ENCODE results near the gene GET3. TPM values are rescaled to one million over a fixed set of nuclear protein-coding genes. Genes with fewer than 3 reads are reported as not detected.

Gene GET3
- total RNA-seq, 2 experiments from 2014 or later, result 67.2 to 68.3 TPM

Small RNA genes within 50 kb of the gene (microRNA-seq; reads per million reads assigned to microRNA genes)
- gene MIR5684 (ENCODE audit: borderline microRNAs expressed, borderline replicate concordance), result not detected

Other genes with a start within 250 kb of the GET3 start
- 10 to 100 TPM; 11.1 to 12.1 TPM for gene ZNF564, start 186.0 kb upstream of the GET3 start, total RNA-seq
- 10 to 100 TPM; 15.1 to 15.8 TPM for gene ZNF490, start 126.7 kb upstream of the GET3 start, total RNA-seq
- 10 to 100 TPM; 31.3 to 37.3 TPM for gene ZNF791, start 126.6 kb upstream of the GET3 start, total RNA-seq
- 100 to 1,000 TPM; 130 to 143 TPM for gene MAN2B1, start 70.8 kb upstream of the GET3 start, total RNA-seq
- gene WDR83, start 70.7 kb upstream of the GET3 start, total RNA-seq, result 10 to 100 TPM; 14.4 to 19.6 TPM
- 100 to 1,000 TPM in 1 of 2 experiments, 10 to 100 TPM in 1; 89.9 to 102 TPM for gene DHPS, start 55.6 kb upstream of the GET3 start, total RNA-seq
- gene GNG14, start 49.5 kb upstream of the GET3 start, total RNA-seq, result not detected
- 1 to 10 TPM; 5.3 to 5.9 TPM for gene FBXW9, start 40.9 kb upstream of the GET3 start, total RNA-seq
- 10 to 100 TPM; 80.5 to 90.7 TPM for gene TNPO2, start 13.6 kb upstream of the GET3 start, total RNA-seq
- gene TRIR, start 2.8 kb upstream of the GET3 start, total RNA-seq, result 100 to 1,000 TPM; 222 to 226 TPM
- gene BEST2, start 14.3 kb downstream of the GET3 start, total RNA-seq, result not detected
- 10 to 100 TPM; 13.9 to 14.0 TPM for gene HOOK2, start 38.1 kb downstream of the GET3 start, total RNA-seq
- 10 to 100 TPM; 66.7 to 78.4 TPM for gene JUNB, start 54.0 kb downstream of the GET3 start, total RNA-seq
- 100 to 1,000 TPM; 274 to 288 TPM for gene PRDX2, start 64.3 kb downstream of the GET3 start, total RNA-seq
- gene THSD8, start 64.6 kb downstream of the GET3 start, total RNA-seq, result 10 to 100 TPM; 27.0 to 31.1 TPM
- 10 to 100 TPM; 34.9 to 39.3 TPM for gene RNASEH2A, start 69.1 kb downstream of the GET3 start, total RNA-seq
- not detected for gene RTBDN, start 97.1 kb downstream of the GET3 start, total RNA-seq
- under 1 TPM; 0.35 to 0.67 TPM for gene MAST1, start 101.0 kb downstream of the GET3 start, total RNA-seq
- gene DNASE2, start 144.0 kb downstream of the GET3 start, total RNA-seq, result 10 to 100 TPM; 28.8 to 30.0 TPM
- gene KLF1, start 149.7 kb downstream of the GET3 start, total RNA-seq, result under 1 TPM in 1 of 2 experiments, not detected in 1; 0.20 TPM
- gene GCDH, start 153.7 kb downstream of the GET3 start, total RNA-seq, result 10 to 100 TPM; 35.4 to 41.7 TPM
- gene SYCE2, start 181.8 kb downstream of the GET3 start, total RNA-seq, result 1 to 10 TPM; 3.2 to 4.5 TPM
- 10 to 100 TPM; 85.7 to 90.6 TPM for gene FARSA, start 196.2 kb downstream of the GET3 start, total RNA-seq
- gene CALR, start 201.1 kb downstream of the GET3 start, total RNA-seq, result 100 to 1,000 TPM; 726 to 779 TPM
- 100 to 1,000 TPM; 120 to 131 TPM for gene RAD23A, start 208.4 kb downstream of the GET3 start, total RNA-seq
- gene GADD45GIP1, start 219.7 kb downstream of the GET3 start, total RNA-seq, result 10 to 100 TPM; 14.9 to 16.5 TPM
- gene DAND5, start 232.1 kb downstream of the GET3 start, total RNA-seq, result under 1 TPM; 0.15 to 0.20 TPM